Body of pancreas (tissue), 4 donors: ENCODE measurements around the gene BLOC1S5.

Source experiments
- POLR2A ChIP-seq, 3 donors: fragments of 450-650 bp; IDR thresholded peaks; one replicate each; pipeline ENCODE4 v1.6.1; 2016; ENCODE audit warnings: antibody characterized with exemption in 3 of 3, mild to moderate bottlenecking in 2 of 3
- TF ChIP-seq, protein P1 (sequence below), 7 experiments: fragments of 450-650 bp in 4 of 7; fragments of 200-600 bp in 3 of 7; sonication (generic) in 3 of 7; IDR thresholded peaks; one replicate each; pipeline ENCODE4 v1.5.1; 2016 to 2019; ENCODE audit warnings: antibody characterized with exemption in 7 of 7

DNA sequence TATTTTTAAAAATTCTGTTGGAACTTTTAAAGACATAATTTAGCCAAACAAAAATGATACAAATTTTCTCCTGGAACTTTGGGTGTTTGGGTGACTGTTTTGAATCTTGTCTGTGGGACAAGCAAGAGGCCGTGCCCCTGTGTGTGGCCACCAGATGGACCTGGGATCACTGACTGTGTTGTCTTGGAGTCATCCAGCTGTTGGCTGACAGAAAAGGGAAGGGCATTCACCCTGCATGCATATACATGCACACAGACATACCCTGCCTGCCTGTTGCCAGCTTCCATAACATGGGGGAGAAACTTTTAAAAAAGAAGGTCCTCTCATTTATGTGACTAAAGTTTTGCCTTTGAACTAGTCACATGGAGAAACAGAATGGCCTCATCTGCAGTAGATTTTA lies 72.7 kb downstream of the BLOC1S5 start:
- TF ChIP-seq, protein P1, sequence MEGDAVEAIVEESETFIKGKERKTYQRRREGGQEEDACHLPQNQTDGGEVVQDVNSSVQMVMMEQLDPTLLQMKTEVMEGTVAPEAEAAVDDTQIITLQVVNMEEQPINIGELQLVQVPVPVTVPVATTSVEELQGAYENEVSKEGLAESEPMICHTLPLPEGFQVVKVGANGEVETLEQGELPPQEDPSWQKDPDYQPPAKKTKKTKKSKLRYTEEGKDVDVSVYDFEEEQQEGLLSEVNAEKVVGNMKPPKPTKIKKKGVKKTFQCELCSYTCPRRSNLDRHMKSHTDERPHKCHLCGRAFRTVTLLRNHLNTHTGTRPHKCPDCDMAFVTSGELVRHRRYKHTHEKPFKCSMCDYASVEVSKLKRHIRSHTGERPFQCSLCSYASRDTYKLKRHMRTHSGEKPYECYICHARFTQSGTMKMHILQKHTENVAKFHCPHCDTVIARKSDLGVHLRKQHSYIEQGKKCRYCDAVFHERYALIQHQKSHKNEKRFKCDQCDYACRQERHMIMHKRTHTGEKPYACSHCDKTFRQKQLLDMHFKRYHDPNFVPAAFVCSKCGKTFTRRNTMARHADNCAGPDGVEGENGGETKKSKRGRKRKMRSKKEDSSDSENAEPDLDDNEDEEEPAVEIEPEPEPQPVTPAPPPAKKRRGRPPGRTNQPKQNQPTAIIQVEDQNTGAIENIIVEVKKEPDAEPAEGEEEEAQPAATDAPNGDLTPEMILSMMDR (IDR thresholded peaks at IDR 0.05), result no peak
- TF ChIP-seq POLR2A (IDR thresholded peaks at IDR 0.05), result no peak
